ENCODE measurements around the gene FLNB. TPM values are rescaled to one million over a fixed set of nuclear protein-coding genes. Genes with fewer than 3 reads are reported as not detected.

Gene FLNB
- total and polyA plus RNA-seq, 2 of the 13 experiments (the other 11 are each of a cell fraction or from before 2014, with no cell fraction given): 106 to 130 TPM

- Histone ChIP-seq H3K9ac (ENCODE audit: insufficient read depth, low read depth, low read length) (no peak overlapping the region), H2AFZ (ENCODE audit: low read length) (no peak overlapping the region), H3K4me2 (ENCODE audit: low read depth, low read length) (no peak overlapping the region), H3K27ac (ENCODE audit: extremely low read length, insufficient read depth, low read length) (no peak overlapping the region), H3K9me3 (ENCODE audit: low read length) (no peaks in the 10 kb centered on the region), H3K79me2 (ENCODE audit: insufficient read depth, low read length) (no peaks in the 10 kb centered on the region), H3K4me3 (replicated peaks in 1 of 3; ENCODE audit: insufficient read depth in 1 of 3, low read depth in 2 of 3, low read length in 3 of 3) (no peak overlapping the region), H3K4me1 (ENCODE audit: insufficient read depth, low read length) (peaks cover 90% of the 10 kb centered on the region), H3K27me3 (ENCODE audit: control insufficient read depth in 1 of 2, insufficient read depth in 2 of 2, low read length in 2 of 2) (no peaks in the 10 kb centered on the region), H4K20me1 (ENCODE audit: insufficient read depth, low read length) (no peaks in the 10 kb centered on the region), H3K36me3 (replicated peaks in 1 of 2; ENCODE audit: control insufficient read depth in 1 of 2, insufficient read depth in 2 of 2, low read length in 2 of 2) (no peaks in the 10 kb centered on the region)
- CTCF ChIA-PET (ENCODE audit: low intra/inter-chr PET ratio, low total read pairs): no interaction called here
- POLR2A ChIA-PET: no interaction called here
- DNase-seq (ENCODE audit: low spot score) (no peak), ATAC-seq (no peak), FAIRE-seq (no peak)
- in situ Hi-C loops (cut with HindIII; ENCODE audit: extremely low pct_ligation_motif_present, low pct_unique_long_range_greater_than_20kb): loop anchor here (5.0 to 10.0 kb wide), 4 partner anchors 32 to 230 kb away; partner anchors contain the start of gene ABHD6
- WGBS (ENCODE audit: low lambda C conversion rate): 86% methylated on average over 6 of the region's 7 CpGs
- intact Hi-C loops (cut with micrococcal nuclease; ENCODE audit: unreplicated experiment): loop anchor here (5.0 kb wide), 1 partner anchor 232 kb away; no protein-coding TSS in a partner anchor
- TF ChIP-seq, protein P1, sequence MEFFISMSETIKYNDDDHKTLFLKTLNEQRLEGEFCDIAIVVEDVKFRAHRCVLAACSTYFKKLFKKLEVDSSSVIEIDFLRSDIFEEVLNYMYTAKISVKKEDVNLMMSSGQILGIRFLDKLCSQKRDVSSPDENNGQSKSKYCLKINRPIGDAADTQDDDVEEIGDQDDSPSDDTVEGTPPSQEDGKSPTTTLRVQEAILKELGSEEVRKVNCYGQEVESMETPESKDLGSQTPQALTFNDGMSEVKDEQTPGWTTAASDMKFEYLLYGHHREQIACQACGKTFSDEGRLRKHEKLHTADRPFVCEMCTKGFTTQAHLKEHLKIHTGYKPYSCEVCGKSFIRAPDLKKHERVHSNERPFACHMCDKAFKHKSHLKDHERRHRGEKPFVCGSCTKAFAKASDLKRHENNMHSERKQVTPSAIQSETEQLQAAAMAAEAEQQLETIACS (CRISPR knock-in tag; IDR thresholded peaks at IDR 0.05): no peak
- TF ChIP-seq LCORL (IDR thresholded peaks at IDR 0.05) (no peak), LCORL (CRISPR knock-in tag; IDR thresholded peaks at IDR 0.05) (no peak)
- TF ChIP-seq, protein P2, sequence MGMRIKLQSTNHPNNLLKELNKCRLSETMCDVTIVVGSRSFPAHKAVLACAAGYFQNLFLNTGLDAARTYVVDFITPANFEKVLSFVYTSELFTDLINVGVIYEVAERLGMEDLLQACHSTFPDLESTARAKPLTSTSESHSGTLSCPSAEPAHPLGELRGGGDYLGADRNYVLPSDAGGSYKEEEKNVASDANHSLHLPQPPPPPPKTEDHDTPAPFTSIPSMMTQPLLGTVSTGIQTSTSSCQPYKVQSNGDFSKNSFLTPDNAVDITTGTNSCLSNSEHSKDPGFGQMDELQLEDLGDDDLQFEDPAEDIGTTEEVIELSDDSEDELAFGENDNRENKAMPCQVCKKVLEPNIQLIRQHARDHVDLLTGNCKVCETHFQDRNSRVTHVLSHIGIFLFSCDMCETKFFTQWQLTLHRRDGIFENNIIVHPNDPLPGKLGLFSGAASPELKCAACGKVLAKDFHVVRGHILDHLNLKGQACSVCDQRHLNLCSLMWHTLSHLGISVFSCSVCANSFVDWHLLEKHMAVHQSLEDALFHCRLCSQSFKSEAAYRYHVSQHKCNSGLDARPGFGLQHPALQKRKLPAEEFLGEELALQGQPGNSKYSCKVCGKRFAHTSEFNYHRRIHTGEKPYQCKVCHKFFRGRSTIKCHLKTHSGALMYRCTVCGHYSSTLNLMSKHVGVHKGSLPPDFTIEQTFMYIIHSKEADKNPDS (CRISPR knock-in tag; IDR thresholded peaks at IDR 0.05): no peak
- no TSS peak for BruUV-seq (replicated peaks)
Observed at GRCh38 chr3:58184982-58185360, 176.7 kb downstream of the FLNB start.

DNA sequence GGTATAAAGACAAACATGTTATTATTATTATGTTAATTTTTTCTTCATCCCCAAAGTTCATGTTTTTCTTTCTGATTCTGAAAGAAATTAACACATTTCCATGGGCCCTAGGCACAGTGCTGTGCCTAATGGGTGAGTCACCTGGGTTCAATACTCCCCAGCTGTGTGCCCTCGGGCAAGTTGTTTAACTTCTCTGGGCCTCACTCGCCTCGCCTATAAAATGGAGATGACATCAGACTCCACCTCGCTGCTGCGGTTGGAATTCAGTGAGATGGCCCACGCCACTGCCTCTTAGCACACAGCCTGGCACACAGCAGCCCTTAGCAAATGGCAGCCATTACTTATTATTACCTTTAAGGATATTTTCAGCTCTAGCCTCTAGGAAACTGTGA lies 179.9 kb downstream of the FLNB start:
- no peak overlapping the region for H3K4me3 ChIP-seq (replicated peaks in 1 of 3; ENCODE audit: insufficient read depth in 1 of 3, low read depth in 2 of 3, low read length in 3 of 3)
- H2AFZ ChIP-seq (ENCODE audit: low read length): no peak overlapping the region
- H3K4me2 ChIP-seq (ENCODE audit: low read depth, low read length): no peak overlapping the region
- no peak for TF ChIP-seq NCOR1 (IDR thresholded peaks at IDR 0.05; ENCODE audit: borderline replicate concordance, low read length)
- TF ChIP-seq FOXO4 (CRISPR knock-in tag; conservative IDR thresholded peaks at IDR 0.05): 0 out of 2 replicates have a peak, but pooled peaks have one; percentile 21
- 0 out of 2 replicates have a peak, but pooled peaks have one; percentile 3 for TF ChIP-seq GMEB1 (CRISPR knock-in tag; IDR thresholded peaks at IDR 0.05; ENCODE audit: borderline replicate concordance)
- no peak for TF ChIP-seq NFRKB (IDR thresholded peaks at IDR 0.05)
- TF ChIP-seq ZNF136 (CRISPR knock-in tag; IDR thresholded peaks at IDR 0.05; ENCODE audit: low read depth): no peak
- 0 out of 2 replicates have a peak, but pooled peaks have one; percentile 12 for TF ChIP-seq KDM1A (CRISPR knock-in tag; IDR thresholded peaks at IDR 0.05)
- TF ChIP-seq KDM6A (CRISPR knock-in tag; IDR thresholded peaks at IDR 0.05; ENCODE audit: low read depth): no peak
- TF ChIP-seq ZNF34 (CRISPR knock-in tag; IDR thresholded peaks at IDR 0.05; ENCODE audit: borderline replicate concordance): no peak

More for the DNA sequence above, 179.9 kb downstream of the FLNB start:
- no TSS peak for BruUV-seq (replicated peaks)
- no peak for FAIRE-seq
- no peaks in the 10 kb centered on the region for H3K9me3 ChIP-seq (ENCODE audit: low read length)
- ChIA-PET POLR2A (interaction anchor here (0.7 to 3.9 kb wide), 4 partner anchors 15 to 119 kb away, joined by 3 to 28 read pairs (median 10); partner anchors contain the start of genes HTD2 and RPP14), CTCF (ENCODE audit: low intra/inter-chr PET ratio, low total read pairs) (interaction anchor here (0.7 to 3.8 kb wide), 5 partner anchors 27 to 345 kb away, joined by 3 to 59 read pairs (median 10); partner anchors contain the start of genes HTD2 and RPP14)
- in situ Hi-C loops (cut with HindIII; ENCODE audit: extremely low pct_ligation_motif_present, low pct_unique_long_range_greater_than_20kb) (loop anchor here (5.0 to 10.0 kb wide), 3 partner anchors 49 to 227 kb away; partner anchors contain the start of gene ABHD6), intact Hi-C loops (cut with micrococcal nuclease; ENCODE audit: unreplicated experiment) (loop anchor here (5.0 kb wide), 1 partner anchor 229 kb away; no protein-coding TSS in a partner anchor)
- WGBS (ENCODE audit: low lambda C conversion rate): 69% methylated on average over 6 of the region's 6 CpGs
- H3K9ac ChIP-seq (ENCODE audit: insufficient read depth, low read depth, low read length): no peak overlapping the region
- ATAC-seq: no peak
- no peaks in the 10 kb centered on the region for H3K79me2 ChIP-seq (ENCODE audit: insufficient read depth, low read length)
- no peaks in the 10 kb centered on the region for H4K20me1 ChIP-seq (ENCODE audit: insufficient read depth, low read length)
- H3K27ac ChIP-seq (ENCODE audit: extremely low read length, insufficient read depth, low read length): peak overlapping the region; percentile 84
- DNase-seq (ENCODE audit: low spot score): no peak
- no peaks in the 10 kb centered on the region for H3K36me3 ChIP-seq (replicated peaks in 1 of 2; ENCODE audit: control insufficient read depth in 1 of 2, insufficient read depth in 2 of 2, low read length in 2 of 2)
- H3K27me3 ChIP-seq (ENCODE audit: control insufficient read depth in 1 of 2, insufficient read depth in 2 of 2, low read length in 2 of 2): no peaks in the 10 kb centered on the region
- H3K4me1 ChIP-seq (ENCODE audit: insufficient read depth, low read length): peaks cover 90% of the 10 kb centered on the region
